Karpas-422 (cell line): ENCODE results near the gene NUP210. TPM values are rescaled to one million over a fixed set of nuclear protein-coding genes. Genes with fewer than 3 reads are reported as not detected.

ENCODE experiments used
- DNase-seq: peaks from one replicate; pipeline ENCODE4 v3.0.0-alpha.2; 2015
- H2AFZ ChIP-seq: fragments of 200-600 bp; sonication (generic); 2 replicates; pipeline ENCODE4 v1.6.1; 2014; ENCODE audit warnings: antibody characterized with exemption, low read length, mixed read lengths
- H3K27ac ChIP-seq: fragments of 200-600 bp; sonication (generic); 2 replicates; pipeline ENCODE4 v1.5.1; 2014; ENCODE audit warnings: mild to moderate bottlenecking, low read length, moderate library complexity
- H3K27me3 ChIP-seq: fragments of 200-600 bp; sonication (generic); 2 replicates; pipeline ENCODE4 v1.6.1; 2014; ENCODE audit warnings: low read length, mixed read lengths
- H3K36me3 ChIP-seq: fragments of 200-600 bp; sonication (generic); 2 replicates; pipeline ENCODE4 v1.6.1; 2014; ENCODE audit warnings: low read length, mixed read lengths; ENCODE audit not compliant: insufficient read depth
- H3K4me1 ChIP-seq: fragments of 200-600 bp; sonication (generic); 2 replicates; pipeline ENCODE4 v1.6.1; 2014; ENCODE audit warnings: mild to moderate bottlenecking, low read length, mixed read lengths
- H3K4me2 ChIP-seq: fragments of 200-600 bp; sonication (generic); 2 replicates; pipeline ENCODE4 v1.6.1; 2014; ENCODE audit warnings: low read length, low read depth, mild to moderate bottlenecking; ENCODE audit not compliant: poor library complexity, severe bottlenecking
- H3K4me3 ChIP-seq: fragments of 200-600 bp; sonication (generic); 2 replicates; pipeline ENCODE4 v1.5.1; 2014; ENCODE audit warnings: mild to moderate bottlenecking, antibody characterized with exemption, low read length, mixed read lengths
- H3K79me2 ChIP-seq: fragments of 200-600 bp; sonication (generic); 2 replicates; pipeline ENCODE4 v1.6.1; 2014; ENCODE audit warnings: mild to moderate bottlenecking, low read length, mixed read lengths
- H3K9ac ChIP-seq: fragments of 200-600 bp; sonication (generic); 2 replicates; pipeline ENCODE4 v1.6.0; 2014; ENCODE audit warnings: low read length
- H3K9me2 ChIP-seq: fragments of 200-600 bp; sonication (generic), shearing (Covaris generic); replicated peaks from 2 replicates; pipeline ENCODE4 v1.6.0; 2014; ENCODE audit warnings: mild to moderate bottlenecking, low read length, moderate library complexity; ENCODE audit not compliant: insufficient read depth
- H3K9me3 ChIP-seq: fragments of 300-700, 200-600 bp; sonication (generic); 2 replicates; pipeline ENCODE4 v1.6.1; 2014; ENCODE audit warnings: low read length, mixed read lengths
- H4K20me1 ChIP-seq: fragments of 200-600 bp; sonication (generic); 2 replicates; pipeline ENCODE4 v1.6.1; 2014; ENCODE audit warnings: mild to moderate bottlenecking, antibody characterized with exemption, low read length, low read depth; ENCODE audit not compliant: insufficient read depth
- total RNA-seq: library from RNA; depleted of rRNA; stranded (reverse); fragments of >200 nt; shearing (Covaris generic); gene quantifications from 2 replicates; pipeline ENCODE4 v1.2.3, GENCODE V29; 2014; ENCODE audit warnings: low replicate concordance

The NUP210 gene
- total RNA-seq, 1 experiment from 2014 or later = 87.7 TPM

- Histone ChIP-seq H3K4me1 (0 out of 2 replicates have a peak, but pooled peaks cover 3% of the 10 kb centered on the region), H3K27ac (no peak overlapping the region), H3K9ac (no peak overlapping the region), H2AFZ (no peak overlapping the region), H3K9me3 (no peaks in the 10 kb centered on the region; the same call in 1 of the 2 replicates), H3K79me2 (peaks cover 100% of the 10 kb centered on the region), H3K9me2 (no peaks in the 10 kb centered on the region), H3K4me2 (no peak overlapping the region), H3K27me3 (no peaks in the 10 kb centered on the region), H4K20me1 (peaks cover 54% of the 10 kb centered on the region), H3K4me3 (no peak overlapping the region), H3K36me3 (peaks cover 20% of the 10 kb centered on the region)
- no peak for DNase-seq
Measured at GRCh38 chr3:13404626-13405452, 15.3 kb downstream of the NUP210 start.

- H3K79me2 ChIP-seq = peaks cover 99% of the 10 kb centered on the region
Measured at GRCh38 chr3:13403847-13404246, 16.3 kb downstream of the NUP210 start.

GRCh38 chr3:13403213-13403819 is 16.8 kb downstream of the NUP210 start:
- Histone ChIP-seq H3K9me3 (no peaks in the 10 kb centered on the region), H3K27me3 (no peaks in the 10 kb centered on the region), H3K36me3 (peaks cover 13% of the 10 kb centered on the region), H3K27ac (no peak overlapping the region), H3K4me1 (0 out of 2 replicates have a peak, but pooled peaks cover 3% of the 10 kb centered on the region), H3K9me2 (no peaks in the 10 kb centered on the region), H3K79me2 (peaks cover 98% of the 10 kb centered on the region), H3K4me2 (no peak overlapping the region), H4K20me1 (peaks cover 63% of the 10 kb centered on the region), H2AFZ (no peak overlapping the region), H3K9ac (no peak overlapping the region), H3K4me3 (no peak overlapping the region)
- DNase-seq = no peak

More at GRCh38 chr3:13403847-13404246, 16.3 kb downstream of the NUP210 start:
- no peak for DNase-seq
- no peak overlapping the region for H3K4me2 ChIP-seq
- peaks cover 58% of the 10 kb centered on the region for H4K20me1 ChIP-seq
- H3K9me2 ChIP-seq = no peaks in the 10 kb centered on the region
- H2AFZ ChIP-seq = no peak overlapping the region
- H3K27ac ChIP-seq = no peak overlapping the region
- no peaks in the 10 kb centered on the region for H3K27me3 ChIP-seq
- H3K36me3 ChIP-seq = peaks cover 13% of the 10 kb centered on the region
- H3K9me3 ChIP-seq = no peaks in the 10 kb centered on the region; the same call in 1 of the 2 replicates
- no peak overlapping the region for H3K4me3 ChIP-seq
- no peak overlapping the region for H3K9ac ChIP-seq
- 0 out of 2 replicates have a peak, but pooled peaks cover 3% of the 10 kb centered on the region for H3K4me1 ChIP-seq

- peaks cover 84% of the 10 kb centered on the region for H3K79me2 ChIP-seq
- no peak overlapping the region for H3K4me3 ChIP-seq
- no peak overlapping the region for H3K9ac ChIP-seq
- H3K36me3 ChIP-seq = peaks cover 19% of the 10 kb centered on the region; the same call in 1 of the 2 replicates
- 0 out of 2 replicates have a peak, but pooled peaks cover 3% of the 10 kb centered on the region for H3K4me1 ChIP-seq
- no peak overlapping the region for H3K27ac ChIP-seq
- no peak overlapping the region for H3K4me2 ChIP-seq
- H3K27me3 ChIP-seq = no peaks in the 10 kb centered on the region
- H3K9me2 ChIP-seq = no peaks in the 10 kb centered on the region
- DNase-seq = no peak
- no peak overlapping the region for H2AFZ ChIP-seq
- peaks cover 56% of the 10 kb centered on the region for H4K20me1 ChIP-seq
- H3K9me3 ChIP-seq = no peaks in the 10 kb centered on the region
Measured at GRCh38 chr3:13401149-13401548, 19.0 kb downstream of the NUP210 start.

- no peaks in the 10 kb centered on the region for H3K9me3 ChIP-seq
- H2AFZ ChIP-seq = no peak overlapping the region
- DNase-seq = no peak
- H3K4me1 ChIP-seq = no peaks in the 10 kb centered on the region
- H3K4me3 ChIP-seq = no peak overlapping the region
- no peak overlapping the region for H3K9ac ChIP-seq
- no peak overlapping the region for H3K27ac ChIP-seq
- peaks cover 79% of the 10 kb centered on the region for H3K79me2 ChIP-seq
- H3K9me2 ChIP-seq = no peaks in the 10 kb centered on the region
- H3K27me3 ChIP-seq = no peaks in the 10 kb centered on the region
- H4K20me1 ChIP-seq = peaks cover 53% of the 10 kb centered on the region
- H3K36me3 ChIP-seq = peaks cover 26% of the 10 kb centered on the region; the same call in 1 of the 2 replicates
- no peak overlapping the region for H3K4me2 ChIP-seq
Measured at GRCh38 chr3:13400114-13400673, 19.9 kb downstream of the NUP210 start.

GRCh38 chr3:13399603-13400002 is 20.5 kb downstream of the NUP210 start:
- Histone ChIP-seq H3K4me2 (no peak overlapping the region), H3K9me3 (no peaks in the 10 kb centered on the region), H3K36me3 (peaks cover 31% of the 10 kb centered on the region), H3K4me1 (no peaks in the 10 kb centered on the region), H3K9ac (no peak overlapping the region), H3K4me3 (no peak overlapping the region), H3K27ac (no peak overlapping the region), H3K27me3 (no peaks in the 10 kb centered on the region), H2AFZ (no peak overlapping the region), H3K9me2 (no peaks in the 10 kb centered on the region), H4K20me1 (peaks cover 52% of the 10 kb centered on the region), H3K79me2 (peaks cover 74% of the 10 kb centered on the region)
- DNase-seq = no peak

- Histone ChIP-seq H3K4me3 (no peak overlapping the region), H3K27me3 (no peaks in the 10 kb centered on the region), H3K4me1 (no peaks in the 10 kb centered on the region), H3K79me2 (peaks cover 57% of the 10 kb centered on the region), H3K36me3 (peaks cover 47% of the 10 kb centered on the region), H4K20me1 (peaks cover 42% of the 10 kb centered on the region; the same call in 1 of the 2 replicates), H3K9me2 (no peaks in the 10 kb centered on the region), H2AFZ (no peak overlapping the region), H3K9ac (no peak overlapping the region), H3K9me3 (no peaks in the 10 kb centered on the region), H3K27ac (no peak overlapping the region), H3K4me2 (no peak overlapping the region)
- DNase-seq = no peak
Measured at GRCh38 chr3:13397316-13397715, 22.8 kb downstream of the NUP210 start.

GRCh38 chr3:13394363-13394762 is 25.8 kb downstream of the NUP210 start:
- no peak overlapping the region for H3K27ac ChIP-seq
- H3K36me3 ChIP-seq = peaks cover 62% of the 10 kb centered on the region
- peaks cover 28% of the 10 kb centered on the region for H3K79me2 ChIP-seq
- peaks cover 20% of the 10 kb centered on the region; the same call in 1 of the 2 replicates for H4K20me1 ChIP-seq
- H2AFZ ChIP-seq = no peak overlapping the region
- H3K9me3 ChIP-seq = no peaks in the 10 kb centered on the region
- no peak overlapping the region for H3K4me2 ChIP-seq
- H3K9ac ChIP-seq = no peak overlapping the region
- H3K4me3 ChIP-seq = no peak overlapping the region
- no peak for DNase-seq
- no peaks in the 10 kb centered on the region for H3K4me1 ChIP-seq
- H3K27me3 ChIP-seq = no peaks in the 10 kb centered on the region
- no peaks in the 10 kb centered on the region for H3K9me2 ChIP-seq
